IMR-90 (cell line): ENCODE data around the gene RAI14. TPM values are rescaled to one million over a fixed set of nuclear protein-coding genes. Genes with fewer than 3 reads are reported as not detected.

ENCODE experiments used
- ATAC-seq: fragments of 200-7000 bp; cut with Tn5 transposase; 2 replicates; pipeline ENCODE4 v1.9.1; 2020; ENCODE audit warnings: low read depth, mild to moderate bottlenecking, moderate library complexity
- BruUV-seq: library from RNA; stranded (reverse); fragments of 400-500 nt; replicated peaks from 2 replicates; lab custom pipeline; 2021; lab: Mats Ljungman, UMichigan
- CTCF ChIA-PET: fragments of 300-600 bp; formaldehyde crosslinking; extraction: SDS; loops from one replicate; lab custom pipeline; 2021; ENCODE audit warnings: antibody characterized with exemption; lab: Yijun Ruan, JAX
- POLR2A ChIA-PET: fragments of 300-600 bp; sonication (Branson Sonifier 250); formaldehyde crosslinking; loops from one replicate; lab custom pipeline; 2022; ENCODE audit warnings: antibody characterized with exemption; ENCODE audit not compliant: unreplicated experiment; lab: Charles Lee
- DNase-seq: peaks from one replicate; pipeline ENCODE4 v3.0.0; 2013
- H2AFZ ChIP-seq: replicated peaks from 2 replicates; pipeline ENCODE3; 2013; ENCODE audit warnings: low read length, mild to moderate bottlenecking; ENCODE audit not compliant: poor library complexity
- H2AK5ac ChIP-seq: 2 replicates; pipeline ENCODE4 v1.6.1; 2013; ENCODE audit warnings: low read depth, low read length, inconsistent platforms
- H2AK9ac ChIP-seq: replicated peaks from 2 replicates; pipeline ENCODE3; 2013; ENCODE audit warnings: mild to moderate bottlenecking, low read depth, low read length, moderate library complexity; ENCODE audit not compliant: poor library complexity
- H2BK120ac ChIP-seq: 2 replicates; pipeline ENCODE4 v1.6.1; 2013; ENCODE audit warnings: low read depth, low read length, inconsistent platforms
- H2BK15ac ChIP-seq: 3 replicates; pipeline ENCODE4 v1.6.1; 2013; ENCODE audit warnings: low read depth, low read length, inconsistent platforms
- H2BK20ac ChIP-seq: 2 replicates; pipeline ENCODE4 v1.6.1; 2013; ENCODE audit warnings: low read depth, mild to moderate bottlenecking, inconsistent platforms, low read length, moderate library complexity
- H2BK5ac ChIP-seq: 2 replicates; pipeline ENCODE4 v1.6.1; 2013; ENCODE audit warnings: mild to moderate bottlenecking, low read depth, low read length, inconsistent platforms; ENCODE audit not compliant: poor library complexity, severe bottlenecking
- H3K14ac ChIP-seq: replicated peaks from 2 replicates; pipeline ENCODE4 v1.6.1; 2013; ENCODE audit warnings: low read depth, low read length, inconsistent platforms
- H3K18ac ChIP-seq: 2 replicates; pipeline ENCODE4 v1.6.1; 2013; ENCODE audit warnings: low read depth, low read length, control low read depth
- H3K23ac ChIP-seq: 2 replicates; pipeline ENCODE4 v1.6.1; 2013; ENCODE audit warnings: low read depth, low read length, inconsistent platforms
- H3K27ac ChIP-seq: 2 replicates; pipeline ENCODE4 v1.5.1; 2013; ENCODE audit warnings: mild to moderate bottlenecking, control low read depth, low read length; ENCODE audit not compliant: insufficient read depth
- H3K27me3 ChIP-seq: 2 replicates; pipeline ENCODE4 v1.6.1; 2013; ENCODE audit warnings: low read length; ENCODE audit not compliant: control insufficient read depth, insufficient read depth
- H3K36me3 ChIP-seq: 2 replicates; pipeline ENCODE4 v1.6.1; 2013; ENCODE audit warnings: low read length, mixed read lengths; ENCODE audit not compliant: control insufficient read depth, insufficient read depth
- H3K4ac ChIP-seq: 2 replicates; pipeline ENCODE4 v1.6.1; 2013; ENCODE audit warnings: low read depth, low read length, inconsistent platforms
- H3K4me1 ChIP-seq: 2 replicates; pipeline ENCODE4 v1.6.1; 2013; ENCODE audit warnings: low read length, mixed read lengths; ENCODE audit not compliant: control insufficient read depth, insufficient read depth
- H3K4me2 ChIP-seq: 2 replicates; pipeline ENCODE4 v1.6.1; 2013; ENCODE audit warnings: low read depth, mild to moderate bottlenecking, control low read depth, low read length, moderate library complexity
- H3K4me3 ChIP-seq: 2 replicates; pipeline ENCODE4 v1.5.1; 2013; ENCODE audit warnings: low read depth, mild to moderate bottlenecking, control low read depth, low read length, moderate library complexity; ENCODE audit not compliant: insufficient read depth
- H3K56ac ChIP-seq: 2 replicates; pipeline ENCODE4 v1.6.1; 2013; ENCODE audit warnings: low read length, inconsistent platforms; ENCODE audit not compliant: insufficient read depth; ENCODE audit errors: extremely low read depth
- H3K79me1 ChIP-seq, 2 experiments: 2 replicates each; pipeline ENCODE4 v1.6.1; 2013; ENCODE audit warnings: low read length in 2 of 2, inconsistent platforms in 1 of 2, low read depth in 1 of 2
- H3K9ac ChIP-seq: 2 replicates; pipeline ENCODE4 v1.6.1; 2013; ENCODE audit warnings: low read depth, low read length, control low read depth
- H3K9me1 ChIP-seq: 2 replicates; pipeline ENCODE4 v1.6.1; 2013; ENCODE audit warnings: low read length, inconsistent platforms; ENCODE audit not compliant: insufficient read depth
- H3K9me3 ChIP-seq: 2 replicates; pipeline ENCODE4 v1.6.1; 2013; ENCODE audit warnings: low read length; ENCODE audit not compliant: control insufficient read depth, insufficient read depth
- H4K20me1 ChIP-seq: 2 replicates; pipeline ENCODE4 v1.6.1; 2013; ENCODE audit warnings: low read length, inconsistent platforms; ENCODE audit not compliant: insufficient read depth
- H4K5ac ChIP-seq: 2 replicates; pipeline ENCODE4 v1.6.1; 2013; ENCODE audit warnings: mild to moderate bottlenecking, low read depth, low read length, control low read depth
- H4K8ac ChIP-seq, 2 experiments: 2 replicates each; pipeline ENCODE4 v1.6.1; 2013; ENCODE audit warnings: low read depth in 2 of 2, low read length in 2 of 2, control low read depth in 1 of 2, inconsistent platforms in 1 of 2
- H4K91ac ChIP-seq: 2 replicates; pipeline ENCODE4 v1.6.1; 2013; ENCODE audit warnings: low read depth, low read length, inconsistent platforms; ENCODE audit not compliant: insufficient read depth
- CHD1 ChIP-seq: IDR thresholded peaks from 2 replicates; pipeline ENCODE4 v1.6.1; 2012; ENCODE audit warnings: low read depth, low read length, improper control_type of control experiment
- WGBS, 2 experiments: methylation state at CpG; one replicate each; pipeline versions ENCODE4 v1.1.5 to v1.1.7; 2013; ENCODE audit warnings: missing lambda C conversion rate in 2 of 2; ENCODE audit not compliant: insufficient read length in 1 of 2; ENCODE audit errors: extremely low coverage in 2 of 2; 5-methylcytosine and 5-hydroxymethylcytosine counted together
- dilution Hi-C: fragments of 300-500 bp; cut with HindIII; formaldehyde crosslinking; loops from one replicate; pipeline ENCODE4 v1.14.3; 2018; ENCODE audit warnings: low sequenced_read_pairs; ENCODE audit not compliant: unreplicated experiment
- in situ Hi-C: fragments of 300-500 bp; cut with MboI; formaldehyde crosslinking; loops from 3 replicates; pipeline ENCODE4 v1.14.3; 2019; ENCODE audit warnings: low sequenced_read_pairs, inconsistent platforms, mixed read lengths
- intact Hi-C: fragments of 100-400 bp; cut with micrococcal nuclease; formaldehyde crosslinking; loops from 2 replicates; pipeline ENCODE4 v1.10.0; 2022
- polyA plus RNA-seq, 3 experiments: library from polyadenylated mRNA; depleted of rRNA; stranded (reverse); fragments of >200 nt; gene quantifications; 2 replicates each; pipeline ENCODE4 v1.2.3, GENCODE V29; 2012; ENCODE audit warnings: low replicate concordance in 1 of 3
- total RNA-seq: library from RNA; depleted of rRNA; stranded (reverse); fragments of >200 nt; gene quantifications from 2 replicates; pipeline ENCODE4 v1.2.3, GENCODE V29; 2012

RAI14 gene
- total and polyA plus RNA-seq, 2 of the 4 experiments (the other 2 are of a cell fraction): 221 to 267 TPM

DNA sequence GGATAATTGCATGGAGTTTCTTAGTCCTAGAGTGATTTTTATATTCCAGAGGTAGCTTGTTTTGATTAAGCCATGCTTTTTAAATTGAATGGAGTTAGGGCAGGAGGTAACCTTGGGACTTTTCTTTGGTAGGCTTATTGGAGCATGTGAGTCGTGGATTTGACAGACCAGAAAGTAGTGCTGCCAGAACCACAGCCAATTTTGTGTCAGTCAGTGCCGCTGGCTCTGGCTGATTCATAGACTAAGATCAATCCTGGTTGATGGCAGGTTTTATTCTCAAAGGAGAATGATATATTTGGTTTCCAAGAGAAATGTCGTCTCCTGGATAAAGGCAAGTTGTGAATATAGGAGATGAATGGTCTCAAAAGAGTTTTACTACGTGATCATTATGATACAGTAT lies 20.3 kb downstream of the RAI14 start:
- no peak overlapping the region for H3K4me2 ChIP-seq
- no TSS peak for BruUV-seq
- H3K79me1 ChIP-seq: peaks cover 0 to 63% of the 10 kb centered on the region in 2 experiments; a peak in 2 of 4 replicates
- no CpG with 5 or more reads among the region's 4 CpGs for WGBS, 2 experiments
- ChIA-PET POLR2A (interaction anchor here (0.8 kb wide), 1 partner anchor 161 kb away, joined by 3 read pairs; no protein-coding TSS in a partner anchor), CTCF (interaction anchor here (0.7 kb wide), 1 partner anchor 10 kb away, joined by 3 read pairs; no protein-coding TSS in a partner anchor)
- intact Hi-C loops: no loop called here
- H2BK5ac ChIP-seq: peak overlapping the region; percentile 51
- H3K56ac ChIP-seq: no peak overlapping the region
- peaks cover 17% of the 10 kb centered on the region for H3K36me3 ChIP-seq
- no peaks in the 10 kb centered on the region for H3K27me3 ChIP-seq
- TF ChIP-seq CHD1: no peak
- no peak overlapping the region for H3K14ac ChIP-seq
- no peak overlapping the region for H4K91ac ChIP-seq
- H2BK20ac ChIP-seq: no peak overlapping the region
- H3K9ac ChIP-seq: no peak overlapping the region
- H4K8ac ChIP-seq: peak overlapping the region in 1 of 2 experiments; percentile 38; a peak in 1 of 4 replicates
- DNase-seq: peak; percentile 50
- no peak overlapping the region; the same call in 1 of the 2 replicates for H2AK5ac ChIP-seq
- no peak overlapping the region for H2AK9ac ChIP-seq
- peaks cover 46% of the 10 kb centered on the region for H3K9me1 ChIP-seq
- no peak overlapping the region; the same call in 2 of the 3 replicates for H2BK15ac ChIP-seq
- 0 out of 2 replicates have a peak overlapping the region, but pooled peaks have one; percentile 1 for H3K23ac ChIP-seq
- H3K9me3 ChIP-seq: no peaks in the 10 kb centered on the region
- H3K4me1 ChIP-seq: peaks cover 30% of the 10 kb centered on the region
- peak overlapping the region; percentile 69; the same call in 1 of the 2 replicates for H3K27ac ChIP-seq
- dilution Hi-C loops: no loop called here
- H3K4me3 ChIP-seq: no peak overlapping the region
- no peak overlapping the region for H3K4ac ChIP-seq
- H2BK120ac ChIP-seq: no peak overlapping the region
- peaks cover 96% of the 10 kb centered on the region for H4K20me1 ChIP-seq
- ATAC-seq: no peak
- in situ Hi-C loops: no loop called here
- 0 out of 2 replicates have a peak overlapping the region, but pooled peaks have one; percentile 73 for H3K18ac ChIP-seq
- no peak overlapping the region for H2AFZ ChIP-seq
- no peak overlapping the region; the same call in 1 of the 2 replicates for H4K5ac ChIP-seq
